PC-3 (cell line): Measurements from ENCODE around the gene ZNF800. TPM values are rescaled to one million over a fixed set of nuclear protein-coding genes. Genes with fewer than 3 reads are reported as not detected.

Experiments
- ATAC-seq: fragments of 200-7000 bp; cut with Tn5 transposase; 2 replicates; pipeline ENCODE4 v1.9.1; 2020; ENCODE audit warnings: mild to moderate bottlenecking, moderate library complexity
- BruUV-seq: library from RNA; stranded (reverse); fragments of 400-500 nt; replicated peaks from 2 replicates; lab custom pipeline; 2021; lab: Mats Ljungman, UMichigan
- CTCF ChIA-PET: fragments of 300-600 bp; sonication (Branson Sonifier 250); formaldehyde crosslinking; loops from one replicate; lab custom pipeline; 2022; ENCODE audit warnings: antibody characterized with exemption; lab: Charles Lee
- POLR2A ChIA-PET: fragments of 300-600 bp; sonication (Branson Sonifier 250); formaldehyde crosslinking; loops from one replicate; lab custom pipeline; 2022; ENCODE audit warnings: antibody characterized with exemption; ENCODE audit not compliant: unreplicated experiment; lab: Charles Lee
- DNase-seq: peaks from one replicate; pipeline ENCODE4 v3.0.0-alpha.2; 2015
- H2AFZ ChIP-seq: fragments of 300-600 bp; sonication (generic); 2 replicates; pipeline ENCODE4 v1.6.0; 2016; ENCODE audit warnings: antibody characterized with exemption, low read length
- H3F3A ChIP-seq: fragments of 300-600 bp; sonication (generic); one replicate; pipeline ENCODE4 v1.6.0; 2017; ENCODE audit warnings: antibody characterized with exemption, low read length, control low read depth, mild to moderate bottlenecking; ENCODE audit not compliant: unreplicated experiment
- H3K27ac ChIP-seq: fragments of 300-600 bp; sonication (generic); 2 replicates; pipeline ENCODE4 v1.5.1; 2016; ENCODE audit warnings: mild to moderate bottlenecking, low read length
- H3K27me3 ChIP-seq: fragments of 300-600 bp; sonication (generic); 2 replicates; pipeline ENCODE4 v1.6.1; 2016; ENCODE audit warnings: low read length, mixed read lengths
- H3K36me3 ChIP-seq: fragments of 300-600 bp; sonication (generic); 2 replicates; pipeline ENCODE4 v1.6.1; 2016; ENCODE audit warnings: low read depth, mixed run types, low read length, mixed read lengths
- H3K4me1 ChIP-seq: fragments of 300-600 bp; sonication (generic); 2 replicates; pipeline ENCODE4 v1.5.1; 2016; ENCODE audit warnings: low read length; ENCODE audit not compliant: insufficient read depth
- H3K4me2 ChIP-seq: fragments of 300-600 bp; sonication (generic); 2 replicates; pipeline ENCODE4 v1.6.0; 2016; ENCODE audit warnings: low read length
- H3K4me3 ChIP-seq: fragments of 300-600 bp; sonication (generic); 2 replicates; pipeline ENCODE4 v1.5.1; 2016; ENCODE audit warnings: mild to moderate bottlenecking, low read length, mixed read lengths
- H3K79me2 ChIP-seq: fragments of 300-600 bp; sonication (generic); 2 replicates; pipeline ENCODE4 v1.6.1; 2017; ENCODE audit warnings: low read length, mixed read lengths
- H3K9ac ChIP-seq: fragments of 300-600 bp; sonication (generic); 2 replicates; pipeline ENCODE4 v1.6.0; 2016; ENCODE audit warnings: mild to moderate bottlenecking, low read length
- H3K9me2 ChIP-seq: fragments of 300-600 bp; sonication (generic); replicated peaks from 2 replicates; pipeline ENCODE4 v1.6.1; 2016; ENCODE audit warnings: mixed run types, low read length, mixed read lengths
- H3K9me3 ChIP-seq: fragments of 300-600 bp; sonication (generic); 2 replicates; pipeline ENCODE4 v1.6.1; 2016; ENCODE audit warnings: low read length, mixed read lengths
- H4K20me1 ChIP-seq: fragments of 300-600 bp; sonication (generic); 2 replicates; pipeline ENCODE4 v1.6.1; 2016; ENCODE audit warnings: low read length, mixed read lengths
- EZH2 ChIP-seq: fragments of 300-600 bp; sonication (generic); IDR thresholded peaks from one replicate; pipeline ENCODE4 v1.6.1; 2017; ENCODE audit warnings: antibody characterized with exemption, mild to moderate bottlenecking, low read length; ENCODE audit not compliant: unreplicated experiment
- EZH2phosphoT487 ChIP-seq: fragments of 300-600 bp; sonication (generic); IDR thresholded peaks from 2 replicates; pipeline ENCODE4 v1.6.1; 2018; ENCODE audit warnings: mild to moderate bottlenecking, antibody characterized with exemption, low read length, borderline replicate concordance
- intact Hi-C: fragments of 100-400 bp; cut with micrococcal nuclease; formaldehyde crosslinking; loops from 2 replicates; pipeline ENCODE4 v1.9.0; 2023
- total RNA-seq: library from RNA; depleted of rRNA; stranded (reverse); fragments of >200 nt; gene quantifications from 2 replicates; pipeline ENCODE4 v1.2.3, GENCODE V29; 2014
- TF ChIP-seq, protein P1 (sequence below): fragments of 300-600 bp; sonication (generic); conservative IDR thresholded peaks from 2 replicates; pipeline ENCODE4 v1.5.1; 2017; ENCODE audit warnings: antibody characterized with exemption, low read depth, mild to moderate bottlenecking, low read length

Gene ZNF800
- total RNA-seq, 1 experiment from 2014 or later: 13.2 TPM

- Histone ChIP-seq H3K9me3 (no peaks in the 10 kb centered on the region), H3K4me2 (peak overlapping the region; percentile 80), H3K27me3 (no peaks in the 10 kb centered on the region), H4K20me1 (no peaks in the 10 kb centered on the region), H3K36me3 (peaks cover 22% of the 10 kb centered on the region; the same call in 1 of the 2 replicates), H2AFZ (peak overlapping the region; percentile 91), H3K79me2 (peaks cover 52% of the 10 kb centered on the region), H3K27ac (peak overlapping the region; percentile 63), H3K9me2 (no peaks in the 10 kb centered on the region), H3K9ac (peak overlapping the region; percentile 94), H3F3A (no peaks in the 10 kb centered on the region), H3K4me1 (peaks cover 21% of the 10 kb centered on the region), H3K4me3 (peak overlapping the region; percentile 99)
- DNase-seq: peak; percentile 40
- intact Hi-C loops: loop anchor here (5.0 kb wide), 3 partner anchors 45 to 140 kb away; partner anchors contain the start of gene GRM8
- TF ChIP-seq EZH2 (no peak), EZH2phosphoT487 (no peak)
- TF ChIP-seq, protein P1, sequence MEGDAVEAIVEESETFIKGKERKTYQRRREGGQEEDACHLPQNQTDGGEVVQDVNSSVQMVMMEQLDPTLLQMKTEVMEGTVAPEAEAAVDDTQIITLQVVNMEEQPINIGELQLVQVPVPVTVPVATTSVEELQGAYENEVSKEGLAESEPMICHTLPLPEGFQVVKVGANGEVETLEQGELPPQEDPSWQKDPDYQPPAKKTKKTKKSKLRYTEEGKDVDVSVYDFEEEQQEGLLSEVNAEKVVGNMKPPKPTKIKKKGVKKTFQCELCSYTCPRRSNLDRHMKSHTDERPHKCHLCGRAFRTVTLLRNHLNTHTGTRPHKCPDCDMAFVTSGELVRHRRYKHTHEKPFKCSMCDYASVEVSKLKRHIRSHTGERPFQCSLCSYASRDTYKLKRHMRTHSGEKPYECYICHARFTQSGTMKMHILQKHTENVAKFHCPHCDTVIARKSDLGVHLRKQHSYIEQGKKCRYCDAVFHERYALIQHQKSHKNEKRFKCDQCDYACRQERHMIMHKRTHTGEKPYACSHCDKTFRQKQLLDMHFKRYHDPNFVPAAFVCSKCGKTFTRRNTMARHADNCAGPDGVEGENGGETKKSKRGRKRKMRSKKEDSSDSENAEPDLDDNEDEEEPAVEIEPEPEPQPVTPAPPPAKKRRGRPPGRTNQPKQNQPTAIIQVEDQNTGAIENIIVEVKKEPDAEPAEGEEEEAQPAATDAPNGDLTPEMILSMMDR: no peak
- ChIA-PET POLR2A (interaction anchor here (0.6 to 1.0 kb wide), 2 partner anchors 44 to 1940 kb away, joined by 3 to 6 read pairs; no protein-coding TSS in a partner anchor), CTCF (interaction anchor here (0.7 to 1.0 kb wide), 2 partner anchors 55 to 193 kb away, joined by 3 to 4 read pairs; partner anchors contain the start of gene GCC1)
- no TSS peak for BruUV-seq
- peak; percentile 47 for ATAC-seq
Observed at GRCh38 chr7:127392182-127392565, 334 bp downstream of the ZNF800 start.

- Histone ChIP-seq H3K36me3 (peaks cover 22% of the 10 kb centered on the region; the same call in 1 of the 2 replicates), H3K9me2 (no peaks in the 10 kb centered on the region), H3K9ac (peak overlapping the region; percentile 94), H3K4me1 (peaks cover 21% of the 10 kb centered on the region), H4K20me1 (no peaks in the 10 kb centered on the region), H3K4me3 (peak overlapping the region; percentile 99), H3K27ac (no peak overlapping the region), H3F3A (no peaks in the 10 kb centered on the region), H3K79me2 (peaks cover 55% of the 10 kb centered on the region), H3K9me3 (no peaks in the 10 kb centered on the region), H3K4me2 (peak overlapping the region; percentile 80), H2AFZ (peak overlapping the region; percentile 91), H3K27me3 (no peaks in the 10 kb centered on the region)
- no TSS peak for BruUV-seq
- POLR2A ChIA-PET: interaction anchor here (0.6 to 1.0 kb wide), 3 partner anchors 24 to 1939 kb away, joined by 3 to 6 read pairs (median 3); no protein-coding TSS in a partner anchor
- CTCF ChIA-PET: no interaction called here
- DNase-seq: peak; percentile 30
- peak; percentile 36 for ATAC-seq
- TF ChIP-seq EZH2 (no peak), EZH2phosphoT487 (no peak)
- TF ChIP-seq, protein P1: no peak
- intact Hi-C loops: loop anchor here (5.0 kb wide), 3 partner anchors 46 to 139 kb away; partner anchors contain the start of gene GRM8
Observed at GRCh38 chr7:127391591-127392181, 822 bp downstream of the ZNF800 start.
